SW480 (cell line): ENCODE data around the gene CNTN6.

Source experiments
- DNase-seq: peaks from one replicate; pipeline ENCODE4 v3.0.0-alpha.2; 2016; ENCODE audit warnings: low spot score

CNTN6 gene

GRCh38 chr3:1421577-1421976, 328.8 kb downstream of the CNTN6 start:
- no peak for DNase-seq

- no peak for DNase-seq
These were observed 330.8 kb downstream of the CNTN6 start for GRCh38 chr3:1423566-1424089.

- DNase-seq, result no peak
These were observed 346.6 kb downstream of the CNTN6 start for GRCh38 chr3:1439395-1439794.

GRCh38 chr3:1442271-1442670, 349.4 kb downstream of the CNTN6 start:
- no peak for DNase-seq

GRCh38 chr3:1444195-1444594, 351.4 kb downstream of the CNTN6 start:
- DNase-seq, result no peak

GRCh38 chr3:1446531-1446930, 353.7 kb downstream of the CNTN6 start:
- no peak for DNase-seq

GRCh38 chr3:1447452-1447851, 354.6 kb downstream of the CNTN6 start:
- no peak for DNase-seq

GRCh38 chr3:1448443-1448842, 355.6 kb downstream of the CNTN6 start:
- DNase-seq, result no peak
